Choroid plexus epithelial cell (primary cell): ENCODE measurements around the gene KRT16.
"Not testable (repeated sequence)": the region's sequence is repeated elsewhere in the genome, so short reads cannot be mapped to it uniquely, and the experiment has no call there.

Experiments
- DNase-seq: peaks from one replicate; pipeline ENCODE4 v3.0.0-alpha.2; 2010; ENCODE audit warnings: low read depth
- H3K4me3 ChIP-seq: 2 replicates; pipeline ENCODE4 v1.5.1; 2011; ENCODE audit warnings: low read depth, mild to moderate bottlenecking, control low read depth, low read length, moderate library complexity
- CTCF ChIP-seq: conservative IDR thresholded peaks from 2 replicates; pipeline ENCODE4 v1.5.1; 2011; ENCODE audit warnings: low read depth, mild to moderate bottlenecking, control low read depth, inconsistent platforms, low read length, moderate library complexity

Gene KRT16

GRCh38 chr17:41647038-41647813 lies 34.7 kb upstream of the KRT16 start:
- no peak overlapping the region for H3K4me3 ChIP-seq
- no peak for TF ChIP-seq CTCF
- no peak for DNase-seq

- no peak for DNase-seq
- TF ChIP-seq CTCF: no peak
Observed at GRCh38 chr17:41642252-41643156, 29.9 kb upstream of the KRT16 start.

GRCh38 chr17:41640596-41640995 lies 28.0 kb upstream of the KRT16 start:
- not testable (repeated sequence) for DNase-seq

More at GRCh38 chr17:41642252-41643156, 29.9 kb upstream of the KRT16 start:
- no peak overlapping the region for H3K4me3 ChIP-seq

GRCh38 chr17:41639492-41640473 lies 27.2 kb upstream of the KRT16 start:
- no peak for TF ChIP-seq CTCF
- no peak for DNase-seq
- H3K4me3 ChIP-seq: no peak overlapping the region

More at GRCh38 chr17:41640596-41640995, 28.0 kb upstream of the KRT16 start:
- not testable (repeated sequence) for H3K4me3 ChIP-seq

- TF ChIP-seq CTCF: no peak
- DNase-seq: no peak
- H3K4me3 ChIP-seq: no peak overlapping the region
Observed at GRCh38 chr17:41638941-41639340, 26.4 kb upstream of the KRT16 start.

GRCh38 chr17:41638194-41638593 lies 25.6 kb upstream of the KRT16 start:
- no peak overlapping the region for H3K4me3 ChIP-seq
- no peak for DNase-seq
- no peak for TF ChIP-seq CTCF
